Stimulated activated CD8-positive, alpha-beta memory T cell treated with anti-CD3 and anti-CD28 coated beads, Interleukin-7, amount 100 ng/mL, for 48 hours (primary cell): ENCODE data around the gene TTYH3.
"Not testable (repeated sequence)": the region's sequence is repeated elsewhere in the genome, so short reads cannot be mapped to it uniquely, and the experiment has no call there.

Experiments
- DNase-seq, 2 donors: peaks; one replicate each; pipeline ENCODE4 v3.0.0-alpha.2; 2020; ENCODE audit warnings: low read depth in 1 of 2; ENCODE audit errors: extremely low read depth in 1 of 2

TTYH3 gene, protein sequence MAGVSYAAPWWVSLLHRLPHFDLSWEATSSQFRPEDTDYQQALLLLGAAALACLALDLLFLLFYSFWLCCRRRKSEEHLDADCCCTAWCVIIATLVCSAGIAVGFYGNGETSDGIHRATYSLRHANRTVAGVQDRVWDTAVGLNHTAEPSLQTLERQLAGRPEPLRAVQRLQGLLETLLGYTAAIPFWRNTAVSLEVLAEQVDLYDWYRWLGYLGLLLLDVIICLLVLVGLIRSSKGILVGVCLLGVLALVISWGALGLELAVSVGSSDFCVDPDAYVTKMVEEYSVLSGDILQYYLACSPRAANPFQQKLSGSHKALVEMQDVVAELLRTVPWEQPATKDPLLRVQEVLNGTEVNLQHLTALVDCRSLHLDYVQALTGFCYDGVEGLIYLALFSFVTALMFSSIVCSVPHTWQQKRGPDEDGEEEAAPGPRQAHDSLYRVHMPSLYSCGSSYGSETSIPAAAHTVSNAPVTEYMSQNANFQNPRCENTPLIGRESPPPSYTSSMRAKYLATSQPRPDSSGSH

DNA sequence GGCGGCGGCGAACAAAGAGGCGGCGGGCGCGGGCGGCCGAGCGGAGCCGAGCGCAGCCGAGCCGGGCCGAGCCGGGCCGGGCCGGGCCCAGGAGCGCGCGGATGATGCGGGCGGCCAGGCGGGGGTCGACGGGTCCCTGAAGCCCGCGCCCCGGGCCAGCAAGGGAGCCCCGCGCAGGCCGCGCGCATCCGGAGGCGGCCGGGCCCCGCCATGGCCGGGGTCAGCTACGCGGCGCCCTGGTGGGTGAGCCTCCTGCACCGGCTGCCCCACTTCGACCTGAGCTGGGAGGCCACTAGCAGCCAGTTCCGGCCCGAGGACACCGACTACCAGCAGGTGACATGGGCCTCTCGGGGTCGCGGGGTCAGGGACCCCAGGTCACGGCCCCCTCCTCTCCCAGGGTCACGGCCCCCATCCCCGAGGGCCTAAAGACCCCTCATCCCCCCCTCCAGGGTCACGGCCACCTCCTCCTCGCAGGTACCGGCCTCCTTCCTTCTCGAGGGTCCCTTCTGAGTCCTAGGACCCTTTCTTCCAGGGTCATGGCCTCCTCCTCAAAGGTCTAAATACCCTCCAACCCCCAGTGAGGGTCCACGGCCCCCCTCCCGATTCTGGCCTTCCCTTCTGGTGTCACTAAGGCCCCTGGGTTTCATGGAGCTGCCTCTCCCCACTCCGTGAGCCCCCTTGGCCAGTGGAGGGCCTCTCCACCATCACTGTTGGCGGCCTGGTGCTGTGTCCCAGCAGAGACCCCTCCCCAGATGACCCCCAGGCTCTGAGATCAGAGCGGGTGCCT is at the start of gene TTYH3:
TTYH3 (plus strand) TSS at position 41 of the 787 bp plus-strand sequence; CDS start at position 211, 170 bp downstream.
- DNase-seq: no peak

DNA sequence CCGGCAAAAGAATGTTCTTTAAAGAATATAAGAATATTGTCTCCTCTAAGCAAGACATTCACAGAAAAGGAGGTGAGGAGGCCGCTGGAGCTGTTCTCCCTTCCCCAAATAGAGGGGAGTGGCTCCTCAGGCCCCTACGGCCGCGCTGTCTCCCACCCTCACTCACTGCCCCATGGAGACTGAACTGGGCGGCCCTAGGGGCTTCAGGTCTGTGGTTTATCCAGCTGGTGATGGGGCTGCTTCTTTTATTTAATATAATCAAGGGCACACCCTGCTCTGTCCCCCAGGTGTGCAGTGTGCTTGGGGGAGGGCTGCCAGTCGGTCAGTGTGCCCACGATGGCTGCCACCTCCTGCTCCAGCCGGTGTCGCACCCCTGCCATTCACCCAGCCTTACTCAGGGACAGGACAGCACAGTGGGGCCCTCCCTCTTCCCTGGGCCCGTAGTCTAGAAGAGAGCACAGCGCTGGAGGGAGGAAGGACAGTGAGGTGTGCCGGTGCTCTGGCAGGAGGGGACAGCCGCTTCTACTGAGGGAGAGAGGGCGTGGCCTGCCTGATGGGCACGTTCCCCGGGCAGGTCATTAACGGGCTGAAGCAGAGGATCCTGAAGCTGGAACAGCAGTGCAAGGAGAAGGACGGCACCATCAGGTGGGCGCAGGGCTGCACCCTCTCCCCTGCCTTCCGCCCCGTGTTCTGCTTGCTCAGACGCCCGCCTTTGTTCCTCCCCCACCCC is 49.6 kb upstream of the TTYH3 start:
- DNase-seq: no peak

DNA sequence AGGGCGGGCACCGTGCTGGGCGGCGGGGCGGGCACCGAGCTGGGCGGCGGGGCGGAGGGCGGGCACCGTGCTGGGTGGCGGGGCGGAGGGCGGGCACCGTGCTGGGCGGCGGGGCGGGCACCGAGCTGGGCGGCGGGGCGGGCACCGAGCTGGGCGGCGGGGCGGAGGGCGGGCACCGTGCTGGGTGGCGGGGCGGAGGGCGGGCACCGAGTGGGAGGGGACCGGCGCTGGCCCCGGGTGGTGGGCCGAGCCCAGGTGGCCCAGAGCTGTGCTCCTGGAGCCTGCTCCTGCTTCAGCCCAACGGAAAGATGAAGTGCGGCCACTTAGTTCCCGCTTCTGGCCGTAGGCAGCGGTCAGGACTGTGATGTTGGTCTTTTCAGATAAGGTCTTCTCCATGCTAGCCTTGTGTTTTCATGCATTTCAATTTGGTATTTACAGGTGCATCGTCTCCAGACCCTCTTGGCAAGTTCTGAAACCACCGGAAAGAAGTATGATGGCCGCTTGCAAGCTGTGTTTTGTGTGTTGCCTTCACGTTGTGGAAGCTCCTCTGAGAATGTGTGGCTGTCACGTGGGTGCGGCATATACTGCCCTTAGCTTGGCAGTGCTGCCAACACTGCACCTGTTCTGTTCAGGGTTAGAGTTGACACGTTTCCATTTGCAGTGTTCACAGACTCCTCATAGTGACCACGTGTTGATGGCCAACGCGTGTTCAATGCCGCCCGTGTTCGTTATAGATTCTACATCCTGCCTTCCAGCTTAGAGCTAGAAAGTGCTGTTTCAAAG is 47.8 kb upstream of the TTYH3 start:
- DNase-seq: no peak

DNA sequence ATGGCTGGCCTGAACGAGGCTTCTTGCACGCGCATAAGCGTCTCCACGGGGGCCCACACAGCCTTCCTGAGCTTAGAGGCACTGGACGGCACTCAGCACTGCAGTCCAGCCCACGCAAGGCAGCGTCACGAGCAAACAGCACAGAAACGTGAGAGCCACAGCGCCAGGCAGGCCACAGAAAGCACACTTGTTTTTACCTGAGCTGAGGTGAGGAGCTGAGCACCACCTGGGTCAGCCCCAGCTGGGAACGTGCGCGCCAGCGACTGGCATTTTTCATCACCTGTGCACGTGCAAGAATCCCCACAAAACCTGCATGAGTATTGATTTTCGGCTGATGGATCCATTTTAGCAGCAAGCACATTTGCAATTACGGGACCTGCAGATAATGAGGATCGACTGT is 46.3 kb upstream of the TTYH3 start:
- no peak for DNase-seq

DNA sequence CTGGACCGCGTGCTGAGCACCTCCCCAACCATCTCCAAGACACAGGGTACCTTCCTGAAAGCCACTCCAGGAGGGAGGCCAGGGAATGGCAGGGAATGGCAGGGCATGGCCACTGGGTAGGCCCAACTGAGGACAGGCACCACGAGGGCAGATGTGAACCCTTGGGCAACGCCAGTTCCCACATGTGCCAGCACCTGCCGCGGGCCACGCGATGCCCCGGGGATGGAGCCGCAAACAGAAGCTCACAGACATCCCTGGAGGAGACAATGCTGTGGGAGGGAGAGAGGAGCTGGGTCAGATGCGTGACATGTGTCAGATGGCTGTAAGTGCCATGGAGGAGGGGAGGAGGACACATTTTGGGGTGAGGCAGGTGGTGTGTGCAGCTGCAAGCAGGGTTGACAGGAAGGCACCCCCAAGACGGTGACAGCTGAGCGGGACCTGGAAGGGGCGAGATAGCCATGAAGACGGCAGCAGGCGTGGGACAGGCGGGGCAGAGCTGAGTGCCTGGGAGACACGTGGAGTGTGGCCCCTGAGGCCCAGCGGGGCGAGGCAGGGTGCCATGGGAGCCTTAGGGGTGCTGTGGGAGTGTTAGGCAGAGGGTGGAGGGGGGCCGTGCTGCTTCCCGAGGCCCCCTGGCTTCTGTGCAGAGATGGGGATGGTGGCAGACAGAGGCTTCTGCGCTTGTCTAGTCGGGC is 45.3 kb upstream of the TTYH3 start:
- DNase-seq: no peak

DNA sequence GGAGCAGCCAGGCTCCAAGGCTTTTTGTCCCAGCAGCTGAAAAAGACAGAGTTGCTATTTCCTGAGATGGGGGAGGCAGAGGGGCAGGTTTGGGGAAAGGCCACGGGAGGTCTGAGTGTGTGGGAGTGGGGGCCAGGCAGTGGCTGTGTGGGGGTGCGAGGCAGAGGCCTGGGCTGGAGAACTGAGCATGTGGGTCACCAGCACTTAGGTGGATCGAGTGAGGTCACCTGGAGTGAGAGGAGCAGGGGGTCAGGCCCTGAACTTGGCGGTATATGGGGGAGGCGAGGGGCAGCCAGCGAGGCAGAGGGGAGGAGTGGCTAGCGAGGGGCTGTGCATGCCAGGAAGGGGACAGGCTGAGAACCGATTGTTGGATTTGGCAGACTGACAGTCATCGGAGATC is 44.7 kb upstream of the TTYH3 start:
- DNase-seq: no peak

DNA sequence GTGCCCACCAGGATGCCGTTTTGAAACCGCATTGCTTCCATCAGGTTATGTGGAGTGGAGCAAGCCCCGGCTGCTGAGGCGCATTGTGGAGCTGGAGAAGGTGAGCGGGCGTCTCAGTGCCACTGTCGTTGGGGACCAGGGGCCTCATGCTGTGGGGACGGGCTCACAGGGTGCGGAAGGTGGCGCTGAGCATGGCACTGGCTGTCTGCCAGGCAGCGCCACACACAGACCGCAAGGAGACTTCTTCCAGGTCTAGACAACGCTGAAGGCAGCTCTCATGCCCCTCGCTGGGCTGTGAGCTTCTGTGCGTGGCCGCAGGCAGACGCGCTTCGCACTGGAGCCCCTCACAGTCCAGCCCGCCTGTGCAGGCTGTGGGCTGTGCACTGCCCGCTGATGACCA is 44.0 kb upstream of the TTYH3 start:
- DNase-seq: no peak

DNA sequence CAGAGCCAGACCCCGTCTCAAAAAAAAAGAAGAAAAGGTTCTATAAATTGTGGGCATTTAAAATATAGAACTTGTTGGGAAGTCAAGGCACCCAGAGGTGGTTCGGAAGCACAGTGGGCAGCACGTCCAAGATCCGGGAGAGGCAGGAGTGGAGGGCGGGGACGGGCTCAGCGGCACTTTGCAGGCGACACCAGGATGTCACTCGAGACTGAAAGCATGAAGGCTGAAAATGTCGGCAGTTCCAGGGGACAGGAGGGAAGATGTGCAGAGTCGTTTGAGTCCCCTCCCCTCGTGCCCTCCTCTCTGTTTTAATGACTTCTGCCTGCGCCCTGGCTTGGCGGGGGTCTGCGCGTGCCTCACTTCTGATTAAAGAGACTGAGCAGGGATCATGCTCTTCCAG is 42.4 kb upstream of the TTYH3 start:
- no peak for DNase-seq

DNA sequence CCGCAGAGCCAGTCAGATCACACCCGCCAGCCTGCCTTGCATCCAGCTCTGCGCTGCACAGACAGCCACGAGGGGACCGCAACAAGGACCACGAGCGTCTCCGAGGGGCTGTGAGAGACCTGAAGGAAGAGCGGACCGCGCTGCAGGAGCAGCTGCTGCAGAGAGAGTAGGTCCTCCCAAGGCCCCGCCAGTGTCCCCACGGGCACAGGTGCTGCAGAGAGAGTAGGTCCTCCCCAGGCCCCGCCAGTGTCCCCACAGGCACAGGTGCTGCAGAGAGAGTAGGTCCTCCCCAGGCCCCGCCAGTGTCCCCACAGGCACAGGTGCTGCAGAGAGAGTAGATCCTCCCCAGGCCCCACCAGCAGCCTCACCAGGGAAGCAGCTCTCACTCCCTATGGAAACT is 41.8 kb upstream of the TTYH3 start:
- not testable (repeated sequence) for DNase-seq

DNA sequence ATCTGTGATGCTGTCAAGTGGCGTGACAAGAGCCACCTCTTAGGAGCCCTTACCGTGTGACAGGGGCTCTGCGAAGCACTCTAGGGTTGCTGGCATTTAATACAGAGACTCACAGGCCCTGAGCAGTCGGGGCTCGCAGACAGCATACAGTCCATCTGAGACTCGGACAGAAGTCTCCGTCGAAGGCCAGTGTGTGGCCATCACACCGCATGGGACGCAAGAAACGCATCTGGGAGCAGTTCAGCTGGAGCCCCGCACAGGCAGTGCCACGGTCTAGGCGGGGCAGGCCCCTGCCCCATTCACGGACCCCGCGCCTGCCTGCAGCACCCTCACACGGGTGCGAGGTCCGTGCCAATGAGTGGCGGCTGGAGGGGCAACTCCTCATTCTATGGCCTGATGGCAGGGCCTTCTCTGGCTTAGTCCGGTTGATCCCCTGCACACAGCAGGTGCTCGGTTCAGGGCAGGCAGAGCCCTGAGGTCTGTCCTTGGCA is 39.4 kb upstream of the TTYH3 start:
- DNase-seq: no peak

DNA sequence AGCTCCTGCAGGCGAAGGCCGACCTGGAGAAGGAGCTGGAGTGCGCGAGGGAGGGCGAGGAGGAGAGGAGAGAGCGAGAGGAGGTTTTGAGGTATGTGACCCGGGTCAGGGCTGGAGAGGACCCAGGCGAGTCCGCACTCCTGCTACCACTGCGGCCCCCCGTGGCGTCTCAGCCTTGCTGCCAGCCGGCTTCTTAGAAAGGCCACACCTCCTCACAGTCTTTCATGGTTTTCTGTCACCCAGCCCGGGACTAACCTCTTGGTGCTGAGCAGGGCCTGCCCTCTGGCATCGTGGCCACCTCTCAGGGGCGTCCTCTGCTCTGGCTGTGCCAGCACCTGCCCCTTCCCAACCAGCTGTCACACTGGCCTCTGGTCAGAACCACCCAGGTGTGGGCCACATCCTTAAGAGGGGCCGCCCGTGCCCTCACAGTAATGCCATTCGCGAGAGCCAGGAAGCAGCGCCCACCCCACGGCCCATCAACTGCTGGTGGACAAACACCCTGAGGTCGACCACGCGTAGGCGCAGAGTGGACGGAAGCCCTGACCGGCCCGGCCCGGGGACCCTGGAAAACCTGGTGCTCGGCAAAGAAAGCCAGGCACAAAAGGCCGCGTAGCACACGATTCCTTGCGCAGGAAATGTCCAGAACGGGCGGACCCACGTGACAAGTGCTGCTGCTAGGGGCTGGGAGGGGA is 38.6 kb upstream of the TTYH3 start:
- no peak for DNase-seq

DNA sequence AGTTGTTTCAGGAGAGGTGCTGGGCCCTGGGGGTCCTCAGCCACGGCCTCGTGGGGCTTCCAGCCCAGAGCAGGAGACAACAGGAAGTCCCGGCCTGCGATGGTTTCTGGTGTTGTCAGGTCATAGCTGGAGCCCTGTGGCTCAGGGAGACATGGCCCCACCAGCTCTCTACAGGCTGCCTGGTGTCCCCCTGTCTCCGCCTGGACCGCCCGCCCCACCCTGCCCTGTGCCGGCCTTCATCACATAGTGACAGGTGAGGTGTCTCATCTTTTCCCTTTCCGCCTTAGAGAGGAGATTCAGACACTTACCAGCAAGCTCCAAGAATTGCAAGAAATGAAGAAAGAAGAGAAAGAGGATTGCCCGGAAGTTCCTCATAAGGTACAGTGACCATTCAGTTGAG is 37.2 kb upstream of the TTYH3 start:
- no peak for DNase-seq

DNA sequence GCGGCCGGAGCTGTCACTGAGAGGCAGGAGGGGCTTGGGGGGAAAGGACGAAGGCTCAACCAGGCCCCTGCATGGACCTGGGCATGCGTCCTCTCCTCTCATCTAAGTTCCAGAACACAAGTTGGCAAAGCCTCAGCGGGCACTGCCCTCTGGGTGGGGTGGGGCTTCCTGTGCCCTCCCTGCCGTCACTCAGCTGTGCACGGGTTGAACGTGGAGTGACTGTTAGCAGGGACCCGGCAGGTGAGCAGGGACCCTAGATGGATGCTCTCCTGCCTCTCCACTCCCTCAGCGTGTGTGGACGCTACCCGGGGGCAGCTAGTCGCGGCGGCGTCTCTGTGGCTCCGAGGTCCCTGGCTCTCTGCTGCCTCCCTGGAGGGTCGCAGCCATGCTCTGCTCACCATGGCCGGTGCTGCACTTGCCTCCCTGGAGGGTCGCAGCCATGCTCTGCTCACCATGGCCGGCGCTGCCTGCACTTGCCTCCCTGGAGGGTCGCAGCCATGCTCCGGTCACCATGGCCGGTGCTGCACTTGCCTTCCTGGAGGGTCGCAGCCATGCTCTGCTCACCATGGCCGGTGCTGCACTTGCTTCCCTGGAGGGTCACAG is 36.4 kb upstream of the TTYH3 start:
- DNase-seq: no peak

DNA sequence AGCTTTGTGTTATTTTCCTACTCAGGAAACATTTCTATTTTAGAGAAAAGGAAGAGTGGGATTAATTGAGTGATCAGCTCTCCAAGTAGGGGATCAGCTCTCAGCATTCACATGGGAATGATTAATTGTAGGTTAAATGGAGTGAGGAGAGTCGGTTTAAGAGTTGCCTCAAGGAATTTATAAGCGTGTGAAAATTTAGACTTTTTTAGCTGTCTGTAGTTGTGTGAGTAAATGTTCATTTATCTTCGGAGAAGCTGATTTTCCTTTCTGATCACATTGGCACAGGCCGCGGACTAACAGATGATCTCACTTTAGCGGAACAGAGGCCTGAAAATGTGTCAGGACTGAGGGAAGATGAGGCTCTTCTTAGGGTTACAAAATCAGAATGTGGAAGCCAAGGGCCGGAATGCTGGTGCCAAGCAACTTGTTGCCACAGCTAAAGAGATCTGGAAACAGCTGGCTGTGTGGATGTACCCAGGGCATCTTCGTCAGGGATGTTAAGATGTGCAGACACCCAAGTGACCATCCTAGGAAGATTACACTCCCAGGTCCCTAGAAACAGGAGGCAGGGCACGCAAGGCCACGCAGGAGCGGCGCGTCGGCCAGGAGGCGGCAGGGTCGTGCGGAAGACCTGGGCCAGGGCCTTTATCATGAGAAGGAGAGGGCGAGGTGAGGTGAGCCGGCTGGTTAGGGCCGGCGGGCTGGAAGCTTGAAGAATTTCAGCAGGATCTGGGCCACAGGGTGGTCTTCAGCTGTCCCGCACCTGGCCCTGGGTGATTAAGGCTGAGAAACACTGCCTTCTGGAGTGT is 35.1 kb upstream of the TTYH3 start:
- DNase-seq: no peak

DNA sequence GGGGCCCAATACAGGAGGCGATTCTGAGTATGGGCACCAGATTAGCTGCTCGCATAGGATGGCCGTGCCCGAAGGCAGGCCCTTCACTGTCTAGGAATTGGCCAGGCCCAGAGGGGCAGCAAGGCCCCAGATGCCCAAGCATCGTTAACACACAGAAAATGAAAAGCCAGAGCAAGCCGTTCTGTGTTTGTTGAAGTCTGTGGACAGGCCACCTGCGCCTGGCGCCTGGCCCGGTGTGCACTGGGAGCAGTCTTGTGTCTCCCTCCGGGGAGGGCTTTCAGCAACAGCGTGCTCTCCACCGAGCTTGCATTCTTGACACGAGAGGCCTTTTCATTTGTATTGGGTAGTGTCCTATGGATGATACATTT is 34.5 kb upstream of the TTYH3 start:
- DNase-seq: no peak

DNA sequence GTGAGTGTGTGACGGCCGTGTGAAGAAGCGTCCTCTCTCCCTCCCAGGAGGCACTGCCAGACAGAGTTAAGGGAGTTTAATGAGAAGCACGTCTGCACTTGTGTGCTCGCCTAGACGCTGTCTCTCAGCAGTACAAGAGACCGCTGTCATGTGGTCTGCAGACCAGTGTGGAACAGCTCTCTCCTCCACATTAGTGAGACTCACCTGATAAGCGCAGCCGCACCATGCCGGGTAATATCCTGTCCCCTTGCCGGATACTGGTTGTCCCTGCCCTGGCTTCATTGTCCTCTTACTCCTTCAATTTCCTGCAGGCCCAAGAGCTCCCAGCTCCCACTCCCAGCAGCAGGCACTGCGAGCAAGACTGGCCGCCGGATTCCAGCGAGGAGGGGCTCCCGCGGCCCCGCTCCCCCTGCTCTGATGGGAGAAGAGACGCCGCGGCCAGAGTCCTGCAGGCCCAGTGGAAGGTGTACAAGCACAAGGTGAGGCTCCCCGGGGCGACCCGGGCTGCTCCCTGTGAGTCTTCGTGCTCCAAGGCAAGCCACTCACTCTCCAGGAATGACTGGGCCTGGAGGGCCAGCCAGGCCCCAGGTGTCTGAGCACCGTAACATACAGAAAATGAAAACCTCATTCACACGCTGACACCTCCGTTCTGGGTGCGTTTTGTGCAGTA is 33.5 kb upstream of the TTYH3 start:
- DNase-seq: no peak

DNA sequence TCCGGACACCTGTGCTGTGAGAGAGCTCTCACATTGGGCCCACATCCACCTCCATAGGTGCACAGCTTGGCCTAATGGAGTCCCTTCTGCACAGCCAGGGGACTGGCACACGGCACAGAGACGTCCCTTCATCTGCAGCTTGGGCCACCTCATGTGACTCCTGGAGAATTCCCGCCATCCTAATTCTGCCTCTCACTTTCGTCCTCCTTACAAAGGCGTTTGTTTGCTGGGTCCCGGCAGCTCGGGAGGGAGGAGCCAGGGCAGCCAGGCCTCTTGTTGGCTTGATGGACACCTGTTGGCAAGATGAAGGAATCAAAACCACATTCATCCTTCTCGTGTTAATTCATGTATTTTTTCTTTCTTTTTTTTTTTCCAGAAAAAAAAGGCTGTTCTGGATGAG is 30.7 kb upstream of the TTYH3 start:
- no peak for DNase-seq

DNA sequence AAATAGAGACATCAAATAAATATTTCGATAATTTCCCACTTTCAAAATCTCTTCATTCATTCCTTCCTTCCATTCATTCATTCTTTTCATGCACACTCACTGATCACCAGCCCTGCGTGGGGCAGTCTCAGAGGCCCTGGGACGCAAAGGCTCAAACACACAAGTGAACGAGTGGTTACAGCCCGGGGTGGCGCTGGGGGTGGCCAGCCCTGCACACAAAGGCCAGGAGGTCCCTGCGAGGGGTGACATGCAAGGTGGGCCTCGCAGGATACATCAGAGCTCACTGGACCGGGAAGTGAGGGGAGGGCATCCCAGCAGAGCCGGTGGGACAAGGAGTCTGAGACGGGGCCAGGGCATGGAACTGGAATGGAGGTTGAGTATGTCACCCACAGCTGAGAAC is 29.9 kb upstream of the TTYH3 start:
- DNase-seq: no peak
